Measurements from ENCODE around the gene EIF4G3.

Gene EIF4G3

GRCh38 chr1:21001042-21001441 is 175.7 kb downstream of the EIF4G3 start:
- no peaks in the 10 kb centered on the region for H3K9me2 ChIP-seq (replicated peaks; ENCODE audit: insufficient read depth, low read length)
- H3K4me2 ChIP-seq (ENCODE audit: low read depth, low read length, poor library complexity, severe bottlenecking): no peak overlapping the region
- H3K27ac ChIP-seq (ENCODE audit: low read depth, low read length): no peak overlapping the region
- H3K4me3 ChIP-seq (ENCODE audit: insufficient read depth, low read length, poor library complexity, severe bottlenecking): no peak overlapping the region
- 0 out of 2 replicates have a peak, but pooled peaks cover 4% of the 10 kb centered on the region for H3K36me3 ChIP-seq (ENCODE audit: low read length)
- no peak overlapping the region for H2AFZ ChIP-seq (ENCODE audit: low read depth, low read length, severe bottlenecking)
- TF ChIP-seq CTCF (IDR thresholded peaks at IDR 0.05; ENCODE audit: insufficient read depth, low read length, poor library complexity, severe bottlenecking) (no peak), EZH2phosphoT487 (conservative IDR thresholded peaks at IDR 0.05; ENCODE audit: low read length) (no peak)
- H4K20me1 ChIP-seq (ENCODE audit: low read depth, low read length): no peaks in the 10 kb centered on the region
- no peak overlapping the region for H3K9ac ChIP-seq (ENCODE audit: low read length)
- H3F3A ChIP-seq (ENCODE audit: insufficient read depth): no peaks in the 10 kb centered on the region; the same call in 1 of the 2 replicates
- peaks cover 34% of the 10 kb centered on the region for H3K79me2 ChIP-seq (ENCODE audit: insufficient read depth, low read length)
- no peaks in the 10 kb centered on the region for H3K27me3 ChIP-seq (ENCODE audit: low read length)
- no peaks in the 10 kb centered on the region for H3K9me3 ChIP-seq (ENCODE audit: insufficient read depth, low read length)

DNA sequence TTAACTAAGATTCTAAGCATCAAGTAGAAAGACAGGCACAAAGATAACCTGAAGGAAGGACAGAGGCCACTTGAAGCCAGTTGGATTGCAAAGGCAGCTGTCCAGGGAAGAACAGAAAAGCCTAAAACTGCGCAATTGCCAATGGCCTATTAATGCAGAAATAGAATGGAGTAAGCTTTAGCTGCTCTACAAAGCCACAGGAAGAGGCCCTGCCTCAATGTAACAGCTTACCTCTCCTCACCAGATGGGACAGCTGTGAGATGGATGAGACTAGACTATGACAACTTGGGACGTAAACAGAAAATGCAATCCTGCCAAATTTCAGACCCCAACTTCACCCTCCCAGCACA is 176.5 kb downstream of the EIF4G3 start:
- H3K27ac ChIP-seq (ENCODE audit: low read depth, low read length): no peak overlapping the region
- no peaks in the 10 kb centered on the region; the same call in 1 of the 2 replicates for H3F3A ChIP-seq (ENCODE audit: insufficient read depth)
- H3K36me3 ChIP-seq (ENCODE audit: low read length): 0 out of 2 replicates have a peak, but pooled peaks cover 4% of the 10 kb centered on the region
- H3K79me2 ChIP-seq (ENCODE audit: insufficient read depth, low read length): peaks cover 27% of the 10 kb centered on the region
- H3K9ac ChIP-seq (ENCODE audit: low read length): no peak overlapping the region
- no peaks in the 10 kb centered on the region for H3K9me2 ChIP-seq (replicated peaks; ENCODE audit: insufficient read depth, low read length)
- TF ChIP-seq CTCF (IDR thresholded peaks at IDR 0.05; ENCODE audit: insufficient read depth, low read length, poor library complexity, severe bottlenecking) (no peak), EZH2phosphoT487 (conservative IDR thresholded peaks at IDR 0.05; ENCODE audit: low read length) (no peak)
- H4K20me1 ChIP-seq (ENCODE audit: low read depth, low read length): no peaks in the 10 kb centered on the region
- no peak overlapping the region for H2AFZ ChIP-seq (ENCODE audit: low read depth, low read length, severe bottlenecking)
- no peaks in the 10 kb centered on the region for H3K27me3 ChIP-seq (ENCODE audit: low read length)
- H3K4me3 ChIP-seq (ENCODE audit: insufficient read depth, low read length, poor library complexity, severe bottlenecking): no peak overlapping the region
- H3K4me2 ChIP-seq (ENCODE audit: low read depth, low read length, poor library complexity, severe bottlenecking): no peak overlapping the region
- no peaks in the 10 kb centered on the region for H3K9me3 ChIP-seq (ENCODE audit: insufficient read depth, low read length)

GRCh38 chr1:20999525-21000244 is 177.0 kb downstream of the EIF4G3 start:
- Histone ChIP-seq H3K4me3 (ENCODE audit: insufficient read depth, low read length, poor library complexity, severe bottlenecking) (no peak overlapping the region), H3K9ac (ENCODE audit: low read length) (no peak overlapping the region), H3K27me3 (ENCODE audit: low read length) (no peaks in the 10 kb centered on the region), H3K9me2 (replicated peaks; ENCODE audit: insufficient read depth, low read length) (no peaks in the 10 kb centered on the region), H3K4me2 (ENCODE audit: low read depth, low read length, poor library complexity, severe bottlenecking) (no peak overlapping the region), H3K9me3 (ENCODE audit: insufficient read depth, low read length) (no peaks in the 10 kb centered on the region), H4K20me1 (ENCODE audit: low read depth, low read length) (no peaks in the 10 kb centered on the region), H3K36me3 (ENCODE audit: low read length) (0 out of 2 replicates have a peak, but pooled peaks cover 4% of the 10 kb centered on the region), H3F3A (ENCODE audit: insufficient read depth) (no peaks in the 10 kb centered on the region; the same call in 1 of the 2 replicates), H2AFZ (ENCODE audit: low read depth, low read length, severe bottlenecking) (no peak overlapping the region), H3K27ac (ENCODE audit: low read depth, low read length) (no peak overlapping the region), H3K79me2 (ENCODE audit: insufficient read depth, low read length) (peaks cover 21% of the 10 kb centered on the region)
- no peak for TF ChIP-seq EZH2phosphoT487 (conservative IDR thresholded peaks at IDR 0.05; ENCODE audit: low read length)

- no peak overlapping the region for H3K4me3 ChIP-seq (ENCODE audit: insufficient read depth, low read length, poor library complexity, severe bottlenecking)
- no peaks in the 10 kb centered on the region for H3K27me3 ChIP-seq (ENCODE audit: low read length)
- no peaks in the 10 kb centered on the region for H3F3A ChIP-seq (ENCODE audit: insufficient read depth)
- H3K27ac ChIP-seq (ENCODE audit: low read depth, low read length): no peak overlapping the region
- H3K9ac ChIP-seq (ENCODE audit: low read length): no peak overlapping the region
- TF ChIP-seq EZH2phosphoT487 (conservative IDR thresholded peaks at IDR 0.05; ENCODE audit: low read length): no peak
- TF ChIP-seq CTCF (IDR thresholded peaks at IDR 0.05; ENCODE audit: insufficient read depth, low read length, poor library complexity, severe bottlenecking): no peak
- no peaks in the 10 kb centered on the region for H3K9me3 ChIP-seq (ENCODE audit: insufficient read depth, low read length)
- peaks cover 13% of the 10 kb centered on the region for H3K79me2 ChIP-seq (ENCODE audit: insufficient read depth, low read length)
- H2AFZ ChIP-seq (ENCODE audit: low read depth, low read length, severe bottlenecking): no peak overlapping the region
- 0 out of 2 replicates have a peak, but pooled peaks cover 4% of the 10 kb centered on the region for H3K36me3 ChIP-seq (ENCODE audit: low read length)
- no peaks in the 10 kb centered on the region for H3K9me2 ChIP-seq (replicated peaks; ENCODE audit: insufficient read depth, low read length)
- H4K20me1 ChIP-seq (ENCODE audit: low read depth, low read length): no peaks in the 10 kb centered on the region
- H3K4me2 ChIP-seq (ENCODE audit: low read depth, low read length, poor library complexity, severe bottlenecking): no peak overlapping the region
These were observed 177.9 kb downstream of the EIF4G3 start for GRCh38 chr1:20998826-20999225.
